Activated naive CD4-positive, alpha-beta T cell treated with anti-CD3 and anti-CD28 coated beads, Interleukin-2, amount 50 U/mL, for 72 hours (primary cell): Measurements from ENCODE around the gene ZDHHC14. TPM values are rescaled to one million over a fixed set of nuclear protein-coding genes. Genes with fewer than 3 reads are reported as not detected.
"Not testable (repeated sequence)": the region's sequence is repeated elsewhere in the genome, so short reads cannot be mapped to it uniquely, and the experiment has no call there.

Experiments used
- ATAC-seq, 2 donors: fragments of 150-1000 bp; cut with Tn5 transposase; 2 replicates each; pipeline ENCODE4 v1.10.0; 2021; ENCODE audit warnings: mild to moderate bottlenecking in 2 of 2, moderate library complexity in 2 of 2
- DNase-seq, 2 donors: peaks; one replicate each; pipeline ENCODE4 v3.0.0; 2021 to 2022; ENCODE audit warnings: low spot score in 2 of 2
- H3K27ac Mint-ChIP-seq, 2 donors: one replicate each; pipeline ENCODE4 v1.8.0; 2022; ENCODE audit warnings: mild to moderate bottlenecking in 2 of 2, mixed read lengths in 2 of 2
- H3K36me3 Mint-ChIP-seq, 2 donors: one replicate each; pipeline ENCODE4 v1.8.0; 2022; ENCODE audit warnings: mixed read lengths in 2 of 2
- H3K9me3 Mint-ChIP-seq, 2 donors: one replicate each; pipeline ENCODE4 v1.8.0; 2022; ENCODE audit warnings: mixed read lengths in 2 of 2
- total RNA-seq, 2 donors: library from RNA; stranded (reverse); gene quantifications; one replicate each; pipeline ENCODE4 v1.2.3, GENCODE V29; 2022

Gene ZDHHC14
- total RNA-seq, 2 donors from 2014 or later, result 0.91 to 3.7 TPM

- Mint-ChIP-seq H3K9me3 (no peaks in the 10 kb centered on the region), H3K27ac (peak overlapping the region in 1 of 2 donors; percentile 23), H3K36me3 (no peaks in the 10 kb centered on the region)
- ATAC-seq (no peak), DNase-seq (no peak)
Measured at GRCh38 chr6:157374889-157375443, 6.0 kb upstream of the ZDHHC14 start.

GRCh38 chr6:157376241-157376640, 4.7 kb upstream of the ZDHHC14 start:
- H3K36me3 Mint-ChIP-seq, result no peaks in the 10 kb centered on the region
- H3K9me3 Mint-ChIP-seq, result no peaks in the 10 kb centered on the region
- DNase-seq (no peak), ATAC-seq (no peak)
- peak overlapping the region in 1 of 2 donors; percentile 0 for H3K27ac Mint-ChIP-seq

DNA sequence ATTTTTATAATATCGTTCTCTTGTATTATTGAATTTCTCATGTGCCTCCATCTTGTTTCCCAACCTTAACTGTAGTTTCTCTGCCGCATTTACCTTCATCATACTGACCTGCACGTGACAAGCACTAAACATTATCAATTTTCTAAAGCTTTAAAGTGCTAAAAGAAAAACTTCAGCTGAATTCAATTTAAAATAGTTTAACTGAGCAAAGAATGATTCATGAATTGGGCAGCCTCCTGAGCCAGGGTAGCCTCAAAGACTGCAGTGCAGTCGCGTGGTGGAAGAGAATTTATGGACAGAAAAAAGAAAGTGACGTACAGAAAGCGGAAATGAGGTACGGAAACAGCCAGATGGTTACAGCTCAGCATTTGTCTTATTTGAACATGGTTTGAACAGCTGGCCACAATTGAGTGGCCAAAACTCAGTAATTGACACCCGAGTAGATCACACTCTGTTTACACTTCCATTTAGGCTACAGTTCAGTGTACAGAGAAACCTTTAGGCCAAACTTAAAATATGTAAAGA, 4.2 kb upstream of the ZDHHC14 start:
- H3K27ac Mint-ChIP-seq, result no peak overlapping the region
- no peaks in the 10 kb centered on the region for H3K9me3 Mint-ChIP-seq
- ATAC-seq (no peak), DNase-seq (no peak)
- H3K36me3 Mint-ChIP-seq, result no peaks in the 10 kb centered on the region

DNA sequence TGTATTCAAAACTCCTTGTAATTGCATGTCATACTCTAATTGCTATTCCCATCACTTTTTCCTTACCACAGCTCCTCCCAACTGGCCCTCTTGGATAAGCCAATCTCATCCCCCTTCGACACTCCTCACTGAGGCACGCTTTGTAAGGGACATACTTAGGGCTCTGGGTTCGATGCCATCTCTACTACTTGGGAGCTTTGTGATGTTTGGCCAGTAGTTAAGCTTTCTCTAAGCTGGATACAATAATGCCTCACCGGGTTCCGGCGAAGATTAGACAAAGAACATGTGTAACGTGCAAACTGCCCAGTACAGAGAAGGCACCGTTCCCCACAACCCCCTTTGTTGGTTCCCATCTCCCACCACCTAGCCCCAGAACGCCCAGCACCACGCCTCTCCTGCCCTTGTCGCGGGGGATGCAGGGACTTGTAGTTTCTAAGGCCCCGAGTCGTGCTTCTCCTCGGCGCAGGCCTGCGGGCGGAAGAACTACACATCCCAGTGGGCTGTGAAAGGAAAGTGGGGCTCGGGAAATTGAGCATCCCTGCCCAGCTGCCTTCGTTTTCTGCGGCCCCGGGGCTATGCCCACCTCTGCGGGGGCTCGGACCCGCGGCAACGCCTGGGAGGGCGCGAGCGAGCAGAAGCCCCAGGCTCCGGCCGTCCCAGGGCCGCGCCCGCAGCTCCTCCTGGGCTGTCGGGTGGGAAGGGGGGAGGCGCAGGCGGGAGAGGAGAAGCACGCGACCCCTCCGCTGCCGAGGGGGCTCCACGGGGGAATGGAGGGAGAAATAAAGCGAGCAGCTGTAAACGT, 1.1 kb upstream of the ZDHHC14 start:
- ATAC-seq, result peak; percentile 76 to 84
- peak; percentile 80 to 86 for DNase-seq
- Mint-ChIP-seq H3K9me3 (no peaks in the 10 kb centered on the region), H3K27ac (peak overlapping the region in 1 of 2 donors; percentile 61), H3K36me3 (peaks cover 9 to 22% of the 10 kb centered on the region in 2 donors)

DNA sequence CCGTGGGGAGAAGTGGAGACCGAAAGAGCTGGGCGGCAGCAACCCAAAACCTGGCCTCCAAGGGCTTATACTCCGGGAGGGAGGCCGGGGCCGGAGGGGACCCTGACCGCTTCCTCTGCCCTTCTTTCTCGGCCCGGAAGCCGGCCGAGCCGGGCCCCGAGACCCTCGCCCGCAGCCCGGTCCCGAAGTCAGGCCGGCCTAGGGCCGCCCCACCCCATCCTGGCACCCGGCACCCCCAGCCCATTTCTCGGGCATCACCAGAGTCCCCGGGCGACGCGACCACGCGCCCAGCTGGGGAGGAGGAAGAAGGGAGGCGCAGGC, 572 bp upstream of the ZDHHC14 start:
- H3K36me3 Mint-ChIP-seq, result peaks cover 9 to 22% of the 10 kb centered on the region in 2 donors
- ATAC-seq, result peak; percentile 12 to 14
- no peak for DNase-seq
- H3K27ac Mint-ChIP-seq, result peak overlapping the region in 1 of 2 donors; percentile 61
- H3K9me3 Mint-ChIP-seq, result no peaks in the 10 kb centered on the region

- peak; percentile 5 to 10 for ATAC-seq
- Mint-ChIP-seq H3K9me3 (no peaks in the 10 kb centered on the region), H3K36me3 (peaks cover 9 to 22% of the 10 kb centered on the region in 2 donors), H3K27ac (peak overlapping the region; percentile 49 to 50)
- peak; percentile 51 to 60 for DNase-seq
Measured at GRCh38 chr6:157381631-157382621, 936 bp downstream of the ZDHHC14 start.

DNA sequence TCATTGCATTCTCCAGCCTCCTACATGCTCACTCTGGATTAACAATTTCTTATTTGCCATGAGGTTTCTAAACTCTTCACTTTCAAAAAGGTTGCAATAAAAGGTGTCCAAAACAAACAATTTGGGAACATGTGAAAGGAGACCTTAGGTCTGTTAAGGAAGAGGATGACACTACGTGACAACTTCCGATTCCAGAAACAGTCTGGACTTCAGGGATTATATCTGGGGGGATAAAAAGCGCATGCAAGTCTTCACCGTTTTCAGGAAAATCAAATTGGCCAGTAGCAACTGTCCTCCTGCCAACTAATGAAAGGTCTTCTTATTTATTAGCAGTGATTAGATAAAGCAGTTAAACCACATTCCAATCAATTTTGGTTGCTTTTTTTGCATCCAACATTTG, 1.8 kb downstream of the ZDHHC14 start:
- H3K27ac Mint-ChIP-seq, result peak overlapping the region in 1 of 2 donors; percentile 49
- DNase-seq, result no peak
- ATAC-seq, result no peak
- H3K36me3 Mint-ChIP-seq, result peaks cover 9 to 22% of the 10 kb centered on the region in 2 donors
- no peaks in the 10 kb centered on the region for H3K9me3 Mint-ChIP-seq

DNA sequence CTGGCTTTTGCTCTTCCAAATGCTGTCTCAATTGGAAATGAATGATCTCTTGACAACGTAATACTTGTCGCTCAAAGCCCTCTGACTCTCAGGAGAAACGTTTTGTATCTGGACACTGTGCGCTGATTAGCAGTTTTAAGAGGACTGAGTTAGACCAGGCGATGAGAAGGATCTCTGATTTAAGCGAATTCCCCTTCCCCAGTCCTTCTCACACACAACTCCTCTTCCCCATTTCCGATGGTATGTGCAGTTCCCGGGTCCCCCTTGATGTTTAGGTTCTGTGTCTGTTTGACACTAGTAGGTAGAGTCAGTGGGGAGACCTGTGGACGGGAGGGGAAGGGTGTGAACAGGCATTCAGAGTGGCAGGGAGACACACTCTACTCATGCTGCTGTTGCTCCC, 2.5 kb downstream of the ZDHHC14 start:
- ATAC-seq (no peak), DNase-seq (no peak)
- H3K9me3 Mint-ChIP-seq, result no peaks in the 10 kb centered on the region
- peaks cover 9 to 27% of the 10 kb centered on the region in 2 donors for H3K36me3 Mint-ChIP-seq
- no peak overlapping the region for H3K27ac Mint-ChIP-seq

GRCh38 chr6:157384962-157385361, 4.0 kb downstream of the ZDHHC14 start:
- peaks cover 10 to 37% of the 10 kb centered on the region in 2 donors for H3K36me3 Mint-ChIP-seq
- H3K9me3 Mint-ChIP-seq, ATAC-seq: not testable (repeated sequence)

DNA sequence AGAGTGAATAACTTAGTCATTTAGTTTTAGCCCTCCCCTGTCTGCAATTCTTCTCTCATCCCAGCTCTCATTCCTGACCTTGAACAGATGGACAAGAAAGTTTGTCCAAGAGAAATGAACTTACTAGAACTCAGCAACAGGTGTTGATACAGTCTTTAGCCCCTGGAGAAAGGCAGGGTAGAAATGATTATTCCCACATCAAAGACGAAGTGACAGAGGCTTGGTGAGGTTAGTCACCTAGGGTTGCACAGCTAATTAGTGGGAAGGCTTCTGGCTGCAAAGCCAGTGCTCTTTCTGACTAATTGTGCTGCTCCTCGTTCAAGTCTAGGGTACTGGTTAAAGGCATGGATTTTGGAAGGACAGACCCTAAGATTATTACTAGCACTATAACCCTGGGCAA, 4.5 kb downstream of the ZDHHC14 start:
- ATAC-seq, result peak; percentile 52 to 66
- H3K27ac Mint-ChIP-seq, result no peak overlapping the region

More at GRCh38 chr6:157384962-157385361, 4.0 kb downstream of the ZDHHC14 start:
- H3K27ac Mint-ChIP-seq, DNase-seq: not testable (repeated sequence)

DNA sequence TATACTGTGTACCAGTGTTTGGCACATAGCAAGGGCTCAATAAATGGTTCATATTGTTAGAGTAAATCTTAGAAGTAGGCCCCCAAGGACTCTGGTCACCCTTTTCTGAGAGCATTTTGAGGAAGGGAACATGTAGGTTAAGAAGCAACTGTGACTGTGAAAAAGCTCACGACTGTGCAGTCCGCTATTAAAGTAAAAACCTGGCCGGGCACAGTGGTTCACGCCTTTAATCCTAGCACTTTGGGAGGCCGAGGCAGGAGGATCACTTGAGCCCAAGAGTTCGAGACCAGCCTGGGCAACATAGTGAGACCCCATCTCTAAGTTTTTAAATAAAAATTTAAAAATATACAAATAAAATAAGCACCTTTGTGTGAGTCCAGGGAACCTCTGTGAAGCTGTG, 5.0 kb downstream of the ZDHHC14 start:
- no peak for DNase-seq
- H3K9me3 Mint-ChIP-seq, result peaks cover 10% of the 10 kb centered on the region in 2 donors
- peaks cover 15 to 48% of the 10 kb centered on the region in 2 donors for H3K36me3 Mint-ChIP-seq
- H3K27ac Mint-ChIP-seq, result no peak overlapping the region
- no peak for ATAC-seq

More for the DNA sequence above, 4.5 kb downstream of the ZDHHC14 start:
- DNase-seq, result peak in 1 of 2 donors; percentile 48
- H3K9me3 Mint-ChIP-seq, result peaks cover 6 to 7% of the 10 kb centered on the region in 2 donors
- peaks cover 15 to 42% of the 10 kb centered on the region in 2 donors for H3K36me3 Mint-ChIP-seq

DNA sequence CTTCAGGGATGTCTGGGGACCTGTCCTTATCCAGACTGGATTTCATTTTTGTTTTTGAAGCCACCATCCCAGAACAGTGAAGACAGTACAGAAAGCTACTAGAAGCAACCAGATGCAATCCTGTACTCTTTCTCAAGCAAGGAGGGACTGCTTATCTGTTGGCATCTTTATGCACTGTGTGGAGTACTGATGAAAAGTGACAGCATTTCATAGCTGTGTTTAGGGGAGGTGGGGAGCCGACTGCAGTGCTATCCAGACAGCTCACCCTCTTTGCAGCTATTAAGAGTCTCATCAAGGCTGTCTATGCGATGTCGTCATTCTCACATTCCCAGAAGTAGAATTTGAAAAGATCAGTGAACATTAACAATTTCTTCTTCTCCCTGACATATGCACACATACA, 5.5 kb downstream of the ZDHHC14 start:
- Mint-ChIP-seq H3K9me3 (peaks cover 10 to 13% of the 10 kb centered on the region in 2 donors), H3K27ac (no peak overlapping the region), H3K36me3 (peaks cover 15 to 52% of the 10 kb centered on the region in 2 donors)
- no peak for DNase-seq
- ATAC-seq, result no peak

- Mint-ChIP-seq H3K27ac (no peak overlapping the region), H3K9me3 (peaks cover 10 to 24% of the 10 kb centered on the region in 2 donors), H3K36me3 (peaks cover 6 to 48% of the 10 kb centered on the region in 2 donors)
- DNase-seq, result no peak
- ATAC-seq, result no peak
Measured at GRCh38 chr6:157388924-157389323, 7.9 kb downstream of the ZDHHC14 start.

- no peak for DNase-seq
- Mint-ChIP-seq H3K9me3 (peaks cover 10 to 24% of the 10 kb centered on the region in 2 donors), H3K36me3 (peaks cover 6 to 42% of the 10 kb centered on the region in 2 donors), H3K27ac (no peak overlapping the region)
- ATAC-seq, result no peak
Measured at GRCh38 chr6:157390273-157391060, 9.5 kb downstream of the ZDHHC14 start.

GRCh38 chr6:157392927-157393668, 12.1 kb downstream of the ZDHHC14 start:
- DNase-seq (no peak), ATAC-seq (no peak)
- Mint-ChIP-seq H3K36me3 (peaks cover 6 to 40% of the 10 kb centered on the region in 2 donors), H3K9me3 (peaks cover 10 to 24% of the 10 kb centered on the region in 2 donors), H3K27ac (no peak overlapping the region)
